ENCODE results near the gene MSGN1.

DNA sequence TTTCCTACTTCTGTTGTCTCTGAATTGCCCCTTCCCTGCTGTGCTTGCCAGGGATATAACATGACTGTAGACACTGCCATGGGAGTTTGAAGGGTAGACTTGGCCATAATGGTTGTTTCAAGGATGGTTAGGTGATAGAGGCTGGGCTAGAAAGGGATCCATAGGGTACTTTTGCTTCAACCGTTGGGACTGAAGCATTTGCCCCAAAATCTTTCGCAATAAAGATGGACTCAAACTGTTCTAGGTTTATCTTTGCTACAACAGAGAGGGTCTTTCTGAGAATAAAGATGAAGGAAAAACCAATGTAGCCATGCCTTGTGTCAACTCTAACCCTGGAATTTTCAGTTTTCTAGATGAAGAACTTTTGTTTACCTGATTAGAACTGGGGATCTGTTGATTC lies 27.2 kb downstream of the MSGN1 start:
- TF ChIP-seq ZNF76 (tag by site-specific recombination; IDR thresholded peaks at IDR 0.05; ENCODE audit: borderline replicate concordance, low read depth) (no peak), ZNF184 (tag by site-specific recombination; IDR thresholded peaks at IDR 0.05) (no peak)
- TF ChIP-seq, protein P1, sequence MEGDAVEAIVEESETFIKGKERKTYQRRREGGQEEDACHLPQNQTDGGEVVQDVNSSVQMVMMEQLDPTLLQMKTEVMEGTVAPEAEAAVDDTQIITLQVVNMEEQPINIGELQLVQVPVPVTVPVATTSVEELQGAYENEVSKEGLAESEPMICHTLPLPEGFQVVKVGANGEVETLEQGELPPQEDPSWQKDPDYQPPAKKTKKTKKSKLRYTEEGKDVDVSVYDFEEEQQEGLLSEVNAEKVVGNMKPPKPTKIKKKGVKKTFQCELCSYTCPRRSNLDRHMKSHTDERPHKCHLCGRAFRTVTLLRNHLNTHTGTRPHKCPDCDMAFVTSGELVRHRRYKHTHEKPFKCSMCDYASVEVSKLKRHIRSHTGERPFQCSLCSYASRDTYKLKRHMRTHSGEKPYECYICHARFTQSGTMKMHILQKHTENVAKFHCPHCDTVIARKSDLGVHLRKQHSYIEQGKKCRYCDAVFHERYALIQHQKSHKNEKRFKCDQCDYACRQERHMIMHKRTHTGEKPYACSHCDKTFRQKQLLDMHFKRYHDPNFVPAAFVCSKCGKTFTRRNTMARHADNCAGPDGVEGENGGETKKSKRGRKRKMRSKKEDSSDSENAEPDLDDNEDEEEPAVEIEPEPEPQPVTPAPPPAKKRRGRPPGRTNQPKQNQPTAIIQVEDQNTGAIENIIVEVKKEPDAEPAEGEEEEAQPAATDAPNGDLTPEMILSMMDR (tag by site-specific recombination; IDR thresholded peaks at IDR 0.05), result no peak

Data from HEK293 (cell line).